Neural cell (in vitro differentiated cells): ENCODE results near the gene PRKCZ. TPM values are rescaled to one million over a fixed set of nuclear protein-coding genes. Genes with fewer than 3 reads are reported as not detected.

ENCODE experiments used
- H2AFZ ChIP-seq: fragments of 200-600, 300-800 bp; sonication (generic), shearing (Covaris generic); 2 replicates; pipeline ENCODE4 v1.6.0; 2014; ENCODE audit warnings: low read depth, mild to moderate bottlenecking, antibody characterized with exemption, low read length, moderate library complexity
- H3F3A ChIP-seq: fragments of 200-600 bp; shearing (Covaris generic); 2 replicates; pipeline ENCODE4 v1.6.1; 2016; ENCODE audit warnings: mild to moderate bottlenecking, moderate library complexity, mixed read lengths, antibody characterized with exemption, low read length; ENCODE audit not compliant: insufficient read depth, poor library complexity, severe bottlenecking
- H3K27ac ChIP-seq: fragments of 200-600, 300-800 bp; sonication (generic), shearing (Covaris generic); 2 replicates; pipeline ENCODE4 v1.5.1; 2014; ENCODE audit warnings: mild to moderate bottlenecking, low read length, moderate library complexity
- H3K27me3 ChIP-seq: fragments of 300-800, 200-600 bp; sonication (generic), shearing (Covaris generic); 2 replicates; pipeline ENCODE4 v1.6.0; 2014; ENCODE audit warnings: mild to moderate bottlenecking, low read depth, low read length, moderate library complexity; ENCODE audit not compliant: insufficient read depth
- H3K36me3 ChIP-seq: fragments of 300-800, 200-600 bp; sonication (generic), shearing (Covaris generic); 2 replicates; pipeline ENCODE4 v1.5.1; 2014; ENCODE audit warnings: mild to moderate bottlenecking, antibody characterized with exemption, low read length, moderate library complexity; ENCODE audit not compliant: insufficient read depth
- H3K4me2 ChIP-seq: fragments of 300-800, 200-600 bp; sonication (generic), shearing (Covaris generic); 2 replicates; pipeline ENCODE4 v1.6.0; 2014; ENCODE audit warnings: mild to moderate bottlenecking, low read length
- H3K4me3 ChIP-seq: fragments of 300-800, 200-600 bp; sonication (generic), shearing (Covaris generic); 2 replicates; pipeline ENCODE4 v1.5.1; 2014; ENCODE audit warnings: mild to moderate bottlenecking, low read length, moderate library complexity
- H3K79me2 ChIP-seq: fragments of 200-600 bp; shearing (Covaris generic); replicated peaks from 2 replicates; pipeline ENCODE4 v1.6.0; 2014; ENCODE audit warnings: mild to moderate bottlenecking, low read length, moderate library complexity; ENCODE audit not compliant: insufficient read depth
- H3K9ac ChIP-seq: fragments of 300-800, 200-600 bp; sonication (generic), shearing (Covaris generic); 2 replicates; pipeline ENCODE4 v1.6.1; 2016; ENCODE audit warnings: mild to moderate bottlenecking, low read length, mixed read lengths
- H3K9me2 ChIP-seq: fragments of 200-600 bp; shearing (Covaris generic); 2 replicates; pipeline ENCODE4 v1.6.1; 2016; ENCODE audit warnings: mild to moderate bottlenecking, low read length, mixed read lengths; ENCODE audit not compliant: insufficient read depth
- H3K9me3 ChIP-seq: fragments of 200-600, 300-800 bp; sonication (generic), shearing (Covaris generic); 2 replicates; pipeline ENCODE4 v1.6.1; 2016; ENCODE audit warnings: mild to moderate bottlenecking, mixed run types, low read length, moderate library complexity, mixed read lengths
- H4K20me1 ChIP-seq: fragments of 200-600 bp; shearing (Covaris generic); 2 replicates; pipeline ENCODE4 v1.6.1; 2016; ENCODE audit warnings: mild to moderate bottlenecking, mixed run types; ENCODE audit not compliant: insufficient read depth
- CTCF ChIP-seq: fragments of 450-650 bp; IDR thresholded peaks from 2 replicates; pipeline ENCODE4 v1.5.1; 2014; ENCODE audit warnings: antibody characterized with exemption, mild to moderate bottlenecking, moderate library complexity; ENCODE audit not compliant: poor library complexity, severe bottlenecking
- EP300 ChIP-seq: fragments of 450-650 bp; conservative IDR thresholded peaks from 2 replicates; pipeline ENCODE4 v1.6.1; 2014; ENCODE audit warnings: antibody characterized with exemption, mild to moderate bottlenecking, moderate library complexity; ENCODE audit not compliant: poor library complexity, severe bottlenecking
- EZH2 ChIP-seq: fragments of 200-600, 300-800 bp; shearing (Covaris generic), sonication (generic); IDR thresholded peaks from 2 replicates; pipeline ENCODE4 v1.6.1; 2014; ENCODE audit warnings: antibody characterized with exemption, low read length, borderline replicate concordance, mild to moderate bottlenecking; ENCODE audit not compliant: insufficient read depth, poor library complexity, severe bottlenecking
- MXI1 ChIP-seq: fragments of 450-650 bp; conservative IDR thresholded peaks from 2 replicates; pipeline ENCODE4 v1.6.1; 2014; ENCODE audit warnings: antibody characterized with exemption, mild to moderate bottlenecking; ENCODE audit not compliant: poor library complexity, severe bottlenecking
- POLR2AphosphoS5 ChIP-seq: IDR thresholded peaks from 2 replicates; pipeline ENCODE4 v1.6.1; 2012
- RAD21 ChIP-seq: fragments of 450-650 bp; conservative IDR thresholded peaks from 2 replicates; pipeline ENCODE4 v1.6.1; 2014; ENCODE audit warnings: antibody characterized with exemption, mild to moderate bottlenecking, moderate library complexity
- REST ChIP-seq: IDR thresholded peaks from 2 replicates; pipeline ENCODE4 v1.6.1; 2012; ENCODE audit warnings: borderline replicate concordance
- SMC3 ChIP-seq: fragments of 450-650 bp; conservative IDR thresholded peaks from 2 replicates; pipeline ENCODE4 v1.6.1; 2014; ENCODE audit warnings: antibody characterized with exemption, mild to moderate bottlenecking, moderate library complexity; ENCODE audit not compliant: poor library complexity
- TAF1 ChIP-seq: IDR thresholded peaks from 2 replicates; pipeline ENCODE4 v1.6.1; 2012; ENCODE audit warnings: low read depth
- polyA plus RNA-seq: library from polyadenylated mRNA; depleted of rRNA; stranded (reverse); fragments of >200 nt; gene quantifications from 2 replicates; pipeline ENCODE4 v1.2.3, GENCODE V29; 2014

Gene PRKCZ
- polyA plus RNA-seq, 1 donor from 2014 or later, result 54.9 TPM

GRCh38 chr1:2126331-2127186 is 76.3 kb downstream of the PRKCZ start:
- TF ChIP-seq MXI1 (no peak), TAF1 (no peak)
- Histone ChIP-seq H3K9me3 (no peaks in the 10 kb centered on the region), H3K9ac (no peak overlapping the region), H3K9me2 (no peaks in the 10 kb centered on the region), H2AFZ (no peak overlapping the region), H3F3A (no peaks in the 10 kb centered on the region), H3K27ac (no peak overlapping the region), H3K36me3 (no peaks in the 10 kb centered on the region), H4K20me1 (no peaks in the 10 kb centered on the region), H3K4me2 (no peak overlapping the region), H3K4me3 (no peak overlapping the region), H3K79me2 (no peaks in the 10 kb centered on the region), H3K27me3 (no peaks in the 10 kb centered on the region)

- Histone ChIP-seq H3K9me2 (no peaks in the 10 kb centered on the region), H3K9ac (peak overlapping the region; percentile 52), H3K4me2 (peak overlapping the region; percentile 52), H3K4me3 (peak overlapping the region; percentile 59), H3F3A (no peaks in the 10 kb centered on the region), H2AFZ (no peak overlapping the region), H3K79me2 (no peaks in the 10 kb centered on the region), H3K36me3 (no peaks in the 10 kb centered on the region), H3K27me3 (no peaks in the 10 kb centered on the region), H3K9me3 (no peaks in the 10 kb centered on the region), H3K27ac (peak overlapping the region; percentile 72), H4K20me1 (no peaks in the 10 kb centered on the region)
- TF ChIP-seq POLR2AphosphoS5 (no peak), EZH2 (no peak), CTCF (no peak), TAF1 (no peak), RAD21 (no peak), SMC3 (no peak), REST (no peak), MXI1 (no peak), EP300 (no peak)
These were observed 77.3 kb downstream of the PRKCZ start for GRCh38 chr1:2127187-2128145.
